ENCODE measurements around the gene TP53. TPM values are rescaled to one million over a fixed set of nuclear protein-coding genes. Genes with fewer than 3 reads are reported as not detected.

Gene TP53
- total RNA-seq, 1 experiment from 2014 or later, result 119 TPM

DNA sequence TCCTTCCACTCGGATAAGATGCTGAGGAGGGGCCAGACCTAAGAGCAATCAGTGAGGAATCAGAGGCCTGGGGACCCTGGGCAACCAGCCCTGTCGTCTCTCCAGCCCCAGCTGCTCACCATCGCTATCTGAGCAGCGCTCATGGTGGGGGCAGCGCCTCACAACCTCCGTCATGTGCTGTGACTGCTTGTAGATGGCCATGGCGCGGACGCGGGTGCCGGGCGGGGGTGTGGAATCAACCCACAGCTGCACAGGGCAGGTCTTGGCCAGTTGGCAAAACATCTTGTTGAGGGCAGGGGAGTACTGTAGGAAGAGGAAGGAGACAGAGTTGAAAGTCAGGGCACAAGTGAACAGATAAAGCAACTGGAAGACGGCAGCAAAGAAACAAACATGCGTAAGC, 12.4 kb downstream of the TP53 start:
- intact Hi-C loops (cut with micrococcal nuclease; ENCODE audit: unreplicated experiment), result no loop called here
- BruUV-seq (replicated peaks), result no TSS peak
- peaks cover 56% of the 10 kb centered on the region for H3K36me3 Mint-ChIP-seq (ENCODE audit: insufficient read depth, unreplicated experiment)
- no peak overlapping the region for H3K27ac Mint-ChIP-seq (ENCODE audit: unreplicated experiment)
- no peaks in the 10 kb centered on the region for H3K27me3 Mint-ChIP-seq (ENCODE audit: unreplicated experiment)
- TF ChIP-seq, protein P1, sequence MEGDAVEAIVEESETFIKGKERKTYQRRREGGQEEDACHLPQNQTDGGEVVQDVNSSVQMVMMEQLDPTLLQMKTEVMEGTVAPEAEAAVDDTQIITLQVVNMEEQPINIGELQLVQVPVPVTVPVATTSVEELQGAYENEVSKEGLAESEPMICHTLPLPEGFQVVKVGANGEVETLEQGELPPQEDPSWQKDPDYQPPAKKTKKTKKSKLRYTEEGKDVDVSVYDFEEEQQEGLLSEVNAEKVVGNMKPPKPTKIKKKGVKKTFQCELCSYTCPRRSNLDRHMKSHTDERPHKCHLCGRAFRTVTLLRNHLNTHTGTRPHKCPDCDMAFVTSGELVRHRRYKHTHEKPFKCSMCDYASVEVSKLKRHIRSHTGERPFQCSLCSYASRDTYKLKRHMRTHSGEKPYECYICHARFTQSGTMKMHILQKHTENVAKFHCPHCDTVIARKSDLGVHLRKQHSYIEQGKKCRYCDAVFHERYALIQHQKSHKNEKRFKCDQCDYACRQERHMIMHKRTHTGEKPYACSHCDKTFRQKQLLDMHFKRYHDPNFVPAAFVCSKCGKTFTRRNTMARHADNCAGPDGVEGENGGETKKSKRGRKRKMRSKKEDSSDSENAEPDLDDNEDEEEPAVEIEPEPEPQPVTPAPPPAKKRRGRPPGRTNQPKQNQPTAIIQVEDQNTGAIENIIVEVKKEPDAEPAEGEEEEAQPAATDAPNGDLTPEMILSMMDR (IDR thresholded peaks at IDR 0.05; ENCODE audit: unreplicated experiment), result no peak
- DNase-seq, result no peak
- H3K4me1 Mint-ChIP-seq (ENCODE audit: low read depth, unreplicated experiment), result no peaks in the 10 kb centered on the region
- peaks cover 3% of the 10 kb centered on the region for H3K9me3 Mint-ChIP-seq (ENCODE audit: low read depth, unreplicated experiment)
- CTCF ChIA-PET, result no interaction called here
- H3K4me3 Mint-ChIP-seq (ENCODE audit: low read depth, unreplicated experiment), result no peak overlapping the region

DNA sequence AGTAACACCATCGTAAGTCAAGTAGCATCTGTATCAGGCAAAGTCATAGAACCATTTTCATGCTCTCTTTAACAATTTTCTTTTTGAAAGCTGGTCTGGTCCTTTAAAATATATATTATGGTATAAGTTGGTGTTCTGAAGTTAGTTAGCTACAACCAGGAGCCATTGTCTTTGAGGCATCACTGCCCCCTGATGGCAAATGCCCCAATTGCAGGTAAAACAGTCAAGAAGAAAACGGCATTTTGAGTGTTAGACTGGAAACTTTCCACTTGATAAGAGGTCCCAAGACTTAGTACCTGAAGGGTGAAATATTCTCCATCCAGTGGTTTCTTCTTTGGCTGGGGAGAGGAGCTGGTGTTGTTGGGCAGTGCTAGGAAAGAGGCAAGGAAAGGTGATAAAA, 14.1 kb downstream of the TP53 start:
- peak; percentile 12 for DNase-seq
- Mint-ChIP-seq H3K9me3 (ENCODE audit: low read depth, unreplicated experiment) (peaks cover 3% of the 10 kb centered on the region), H3K36me3 (ENCODE audit: insufficient read depth, unreplicated experiment) (peaks cover 55% of the 10 kb centered on the region), H3K4me3 (ENCODE audit: low read depth, unreplicated experiment) (no peak overlapping the region), H3K27me3 (ENCODE audit: unreplicated experiment) (no peaks in the 10 kb centered on the region), H3K4me1 (ENCODE audit: low read depth, unreplicated experiment) (no peaks in the 10 kb centered on the region), H3K27ac (ENCODE audit: unreplicated experiment) (no peak overlapping the region)
- TF ChIP-seq, protein P1 (IDR thresholded peaks at IDR 0.05; ENCODE audit: unreplicated experiment), result no peak
- BruUV-seq (replicated peaks), result no TSS peak
- intact Hi-C loops (cut with micrococcal nuclease; ENCODE audit: unreplicated experiment), result no loop called here
- CTCF ChIA-PET, result no interaction called here

DNA sequence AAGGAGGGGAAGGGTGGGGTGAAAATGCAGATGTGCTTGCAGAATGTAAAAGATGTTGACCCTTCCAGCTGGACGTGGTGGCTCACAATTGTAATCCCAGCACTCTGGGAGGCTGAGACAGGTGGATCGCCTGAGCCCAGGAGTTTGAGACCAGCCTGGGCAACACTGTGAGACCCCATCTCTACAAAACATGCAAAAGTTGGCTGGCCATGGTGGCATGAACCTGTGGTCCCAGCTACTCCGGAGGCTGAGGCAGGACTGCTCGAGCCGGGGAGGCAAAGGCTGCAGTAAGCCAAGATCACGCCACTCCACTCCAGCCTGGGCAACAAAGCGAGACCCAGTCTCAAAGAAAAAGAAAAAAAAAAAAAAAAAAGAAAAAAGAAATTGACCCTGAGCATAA, 18.8 kb downstream of the TP53 start:
- TF ChIP-seq, protein P1 (IDR thresholded peaks at IDR 0.05; ENCODE audit: unreplicated experiment), result no peak
- peaks cover 40% of the 10 kb centered on the region for H3K36me3 Mint-ChIP-seq (ENCODE audit: insufficient read depth, unreplicated experiment)
- CTCF ChIA-PET, result no interaction called here
- H3K27me3 Mint-ChIP-seq (ENCODE audit: unreplicated experiment), result no peaks in the 10 kb centered on the region
- TSS peak; percentile 80 for BruUV-seq (replicated peaks)
- DNase-seq, result no peak
- H3K4me3 Mint-ChIP-seq (ENCODE audit: low read depth, unreplicated experiment), result no peak overlapping the region
- H3K9me3 Mint-ChIP-seq (ENCODE audit: low read depth, unreplicated experiment), result no peaks in the 10 kb centered on the region
- no peaks in the 10 kb centered on the region for H3K4me1 Mint-ChIP-seq (ENCODE audit: low read depth, unreplicated experiment)
- intact Hi-C loops (cut with micrococcal nuclease; ENCODE audit: unreplicated experiment), result no loop called here
- H3K27ac Mint-ChIP-seq (ENCODE audit: unreplicated experiment), result no peak overlapping the region

DNA sequence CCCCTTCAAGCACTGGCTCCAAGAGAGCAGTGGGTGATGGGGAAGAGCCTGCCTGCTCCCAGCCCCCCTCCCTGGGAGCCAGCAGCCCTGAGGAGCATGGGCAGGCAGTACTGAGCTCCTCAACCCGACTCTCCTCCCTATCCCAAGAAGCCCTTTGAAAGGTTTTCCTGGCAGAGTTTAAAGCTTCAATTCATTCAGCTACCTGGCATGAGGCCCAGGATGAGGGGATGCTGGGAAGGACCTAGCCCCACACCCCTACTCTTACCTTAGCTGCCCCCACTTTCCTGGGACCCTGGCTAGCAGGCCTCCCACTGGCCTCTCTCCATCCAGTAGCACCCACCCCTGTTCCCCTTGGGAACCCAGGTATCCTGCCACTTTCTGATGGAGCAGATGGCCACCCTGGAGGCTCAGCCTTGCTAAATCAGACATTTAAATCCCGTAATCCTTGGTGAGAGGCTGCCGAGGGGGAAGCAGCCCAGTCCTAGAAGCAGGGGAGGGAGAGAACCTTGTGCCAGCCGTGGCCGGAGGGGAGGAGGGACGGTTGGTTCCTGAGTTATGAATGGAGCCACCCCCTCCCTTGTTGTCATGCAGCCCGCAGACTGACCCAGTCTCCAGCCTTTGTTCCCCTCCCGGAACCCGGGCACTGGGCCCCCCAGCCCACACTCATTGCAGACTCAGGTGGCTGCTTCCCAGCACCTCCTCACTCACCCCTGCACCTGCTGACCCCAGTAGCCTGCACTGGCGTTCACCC, 19.5 kb downstream of the TP53 start:
- Mint-ChIP-seq H3K9me3 (ENCODE audit: low read depth, unreplicated experiment) (no peaks in the 10 kb centered on the region), H3K27ac (ENCODE audit: unreplicated experiment) (no peak overlapping the region), H3K36me3 (ENCODE audit: insufficient read depth, unreplicated experiment) (peaks cover 35% of the 10 kb centered on the region), H3K27me3 (ENCODE audit: unreplicated experiment) (no peaks in the 10 kb centered on the region), H3K4me3 (ENCODE audit: low read depth, unreplicated experiment) (no peak overlapping the region), H3K4me1 (ENCODE audit: low read depth, unreplicated experiment) (no peaks in the 10 kb centered on the region)
- CTCF ChIA-PET, result interaction anchor here (0.6 kb wide), 1 partner anchor 20 kb away, joined by 4 read pairs; no protein-coding TSS in a partner anchor
- TF ChIP-seq, protein P1 (IDR thresholded peaks at IDR 0.05; ENCODE audit: unreplicated experiment), result no peak
- intact Hi-C loops (cut with micrococcal nuclease; ENCODE audit: unreplicated experiment), result no loop called here
- no peak for DNase-seq
- no TSS peak for BruUV-seq (replicated peaks)

Data from Calu3 (cell line).